Ascending aorta (tissue), 2 donors: ENCODE measurements around the gene BAIAP3. TPM values are rescaled to one million over a fixed set of nuclear protein-coding genes. Genes with fewer than 3 reads are reported as not detected.

Experiments used
- DNase-seq, 2 donors: peaks; one replicate each; pipeline ENCODE4 v3.0.0-alpha.2; 2019; ENCODE audit warnings: low spot score in 2 of 2
- H3K27ac ChIP-seq, 2 donors: fragments of 200-600 bp; sonication (generic); one replicate each; pipeline ENCODE4 v1.5.1; 2016 to 2017; ENCODE audit warnings: mild to moderate bottlenecking in 1 of 2
- H3K27me3 ChIP-seq: fragments of 200-600 bp; sonication (generic); one replicate; pipeline ENCODE4 v1.5.1; 2017
- H3K36me3 ChIP-seq, 2 donors: fragments of 200-600 bp; sonication (generic); one replicate each; pipeline ENCODE4 v1.5.1; 2016
- H3K4me1 ChIP-seq, 2 donors: fragments of 200-600 bp; sonication (generic); one replicate each; pipeline ENCODE4 v1.5.1; 2016 to 2017; ENCODE audit warnings: mild to moderate bottlenecking in 1 of 2
- H3K4me3 ChIP-seq, 2 donors: fragments of 200-600 bp; sonication (generic); one replicate each; pipeline ENCODE4 v1.5.1; 2016 to 2017; ENCODE audit warnings: mild to moderate bottlenecking in 1 of 2
- H3K9me3 ChIP-seq, 2 donors: fragments of 200-600 bp; sonication (generic); one replicate each; pipeline ENCODE4 v1.5.1; 2016
- CTCF ChIP-seq, 3 experiments: fragments of 200-600 bp in 2 of 3; fragments of 450-650 bp in 1 of 3; sonication (generic) in 2 of 3; IDR thresholded peaks; one replicate each; pipeline ENCODE4 v1.5.1; 2016 to 2019; ENCODE audit warnings: antibody characterized with exemption in 3 of 3, mild to moderate bottlenecking in 1 of 3, moderate library complexity in 1 of 3
- intact Hi-C: fragments of 100-400 bp; cut with DNase I; formaldehyde crosslinking; loops from one replicate; pipeline ENCODE4 v1.15.1; 2023
- total RNA-seq: library from RNA; depleted of rRNA; stranded (reverse); fragments of >200 nt; gene quantifications from one replicate; pipeline ENCODE4 v1.1.0, GENCODE V29; 2016

The BAIAP3 gene
- total RNA-seq, 1 donor from 2014 or later, result 0.64 TPM

DNA sequence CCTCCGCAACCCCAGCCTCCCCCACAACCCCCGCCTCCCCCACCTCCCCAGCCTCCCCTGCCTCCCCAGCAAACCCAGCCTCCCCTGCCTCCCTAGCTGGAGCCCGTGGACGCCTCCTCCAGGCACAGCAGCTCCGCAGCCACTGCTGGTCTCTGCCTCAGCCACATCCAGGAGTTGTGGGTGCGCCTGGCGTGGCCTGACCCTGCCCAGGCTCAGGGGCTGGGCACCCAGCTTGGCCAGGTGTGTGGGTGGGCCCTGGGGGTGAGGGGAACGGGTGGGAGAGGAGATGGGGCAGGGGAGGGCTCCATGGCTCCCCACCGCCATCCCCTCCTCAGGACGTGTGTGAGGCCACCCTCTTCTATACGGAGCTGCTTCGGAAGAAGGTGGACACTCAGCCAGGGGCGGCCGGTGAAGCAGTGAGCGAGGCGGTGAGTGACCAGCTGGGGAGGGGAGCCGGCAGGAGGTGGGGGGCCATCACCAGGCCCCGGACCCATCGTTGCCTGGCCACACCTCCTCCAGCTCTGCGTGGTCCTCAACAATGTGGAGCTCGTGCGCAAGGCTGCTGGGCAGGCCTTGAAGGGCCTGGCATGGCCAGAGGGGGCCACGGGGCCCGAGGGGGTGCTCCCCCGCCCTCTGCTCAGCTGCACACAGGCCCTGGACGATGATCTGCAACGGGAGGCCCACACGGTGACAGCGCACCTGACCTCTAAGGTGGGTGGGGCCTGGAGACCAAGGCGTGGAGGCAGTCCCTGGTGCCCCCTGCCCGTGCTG lies 12.4 kb downstream of the BAIAP3 start:
- no peaks in the 10 kb centered on the region for H3K27me3 ChIP-seq
- peaks cover 11 to 27% of the 10 kb centered on the region in 2 donors for H3K36me3 ChIP-seq
- H3K27ac ChIP-seq, result no peak overlapping the region
- no peak for DNase-seq
- TF ChIP-seq CTCF (IDR thresholded peaks at IDR 0.05), result no peak
- peaks cover 4 to 13% of the 10 kb centered on the region in 2 donors for H3K4me1 ChIP-seq
- H3K4me3 ChIP-seq, result no peak overlapping the region
- intact Hi-C loops, result no loop called here
- no peaks in the 10 kb centered on the region for H3K9me3 ChIP-seq

GRCh38 chr16:1346422-1347285 lies 13.2 kb downstream of the BAIAP3 start:
- TF ChIP-seq CTCF (IDR thresholded peaks at IDR 0.05), result no peak
- no peak overlapping the region for H3K4me3 ChIP-seq
- peaks cover 5 to 15% of the 10 kb centered on the region in 2 donors for H3K4me1 ChIP-seq
- no peaks in the 10 kb centered on the region for H3K9me3 ChIP-seq
- no peak for DNase-seq
- H3K27ac ChIP-seq, result no peak overlapping the region
- intact Hi-C loops, result no loop called here
- no peaks in the 10 kb centered on the region for H3K27me3 ChIP-seq
- H3K36me3 ChIP-seq, result peaks cover 11 to 27% of the 10 kb centered on the region in 2 donors

GRCh38 chr16:1347286-1347855 lies 13.9 kb downstream of the BAIAP3 start:
- TF ChIP-seq CTCF (IDR thresholded peaks at IDR 0.05), result no peak
- no peaks in the 10 kb centered on the region for H3K9me3 ChIP-seq
- H3K27ac ChIP-seq, result no peak overlapping the region
- H3K4me3 ChIP-seq, result no peak overlapping the region
- DNase-seq, result no peak
- intact Hi-C loops, result no loop called here
- peaks cover 5 to 13% of the 10 kb centered on the region in 2 donors for H3K4me1 ChIP-seq
- H3K27me3 ChIP-seq, result no peaks in the 10 kb centered on the region
- H3K36me3 ChIP-seq, result peaks cover 11 to 27% of the 10 kb centered on the region in 2 donors

DNA sequence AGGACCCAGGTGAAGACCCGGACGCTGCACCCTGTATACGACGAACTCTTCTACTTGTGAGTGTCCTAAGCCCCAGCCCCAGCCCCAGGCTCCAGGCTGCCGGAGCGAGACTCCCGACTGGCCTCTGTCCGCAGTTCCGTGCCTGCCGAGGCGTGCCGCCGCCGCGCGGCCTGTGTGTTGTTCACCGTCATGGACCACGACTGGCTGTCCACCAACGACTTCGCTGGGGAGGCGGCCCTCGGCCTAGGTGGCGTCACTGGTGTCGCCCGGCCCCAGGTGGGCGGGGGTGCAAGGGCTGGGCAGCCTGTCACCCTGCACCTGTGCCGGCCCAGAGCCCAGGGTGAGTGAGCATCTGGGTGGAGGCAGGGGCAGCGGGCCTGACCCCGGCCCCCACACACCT lies 14.5 kb downstream of the BAIAP3 start:
- peaks cover 11 to 27% of the 10 kb centered on the region in 2 donors for H3K36me3 ChIP-seq
- H3K4me1 ChIP-seq, result peaks cover 9 to 13% of the 10 kb centered on the region in 2 donors
- H3K4me3 ChIP-seq, result no peak overlapping the region
- no peak overlapping the region for H3K27ac ChIP-seq
- TF ChIP-seq CTCF (IDR thresholded peaks at IDR 0.05), result no peak
- DNase-seq, result no peak
- intact Hi-C loops, result no loop called here
- H3K9me3 ChIP-seq, result no peaks in the 10 kb centered on the region
- H3K27me3 ChIP-seq, result no peaks in the 10 kb centered on the region

GRCh38 chr16:1348441-1348840 lies 15.0 kb downstream of the BAIAP3 start:
- H3K9me3 ChIP-seq, result no peaks in the 10 kb centered on the region
- TF ChIP-seq CTCF (IDR thresholded peaks at IDR 0.05), result no peak
- intact Hi-C loops, result no loop called here

More at GRCh38 chr16:1348441-1348840, 15.0 kb downstream of the BAIAP3 start:
- H3K27me3 ChIP-seq, result no peaks in the 10 kb centered on the region
- no peak overlapping the region for H3K27ac ChIP-seq
- H3K4me3 ChIP-seq, result no peak overlapping the region
- H3K4me1 ChIP-seq, result peaks cover 9 to 16% of the 10 kb centered on the region in 2 donors
- DNase-seq, result no peak
- H3K36me3 ChIP-seq, result peaks cover 11 to 27% of the 10 kb centered on the region in 2 donors
